ENCODE data around the gene STK32B. TPM values are rescaled to one million over a fixed set of nuclear protein-coding genes. Genes with fewer than 3 reads are reported as not detected.

Gene STK32B
- total RNA-seq, 2 experiments from 2014 or later, result not detected

GRCh38 chr4:5467111-5467510 is 415.8 kb downstream of the STK32B start:
- Mint-ChIP-seq H3K27me3 (no peaks in the 10 kb centered on the region), H3K4me3 (no peak overlapping the region), H3K9me3 (no peaks in the 10 kb centered on the region), H3K4me1 (ENCODE audit: low read depth) (no peaks in the 10 kb centered on the region), H3K36me3 (no peaks in the 10 kb centered on the region), H3K27ac (no peak overlapping the region)
- ChIA-PET POLR2A (no interaction called here), CTCF (no interaction called here)
- intact Hi-C loops (cut with micrococcal nuclease), result no loop called here
- no peak for DNase-seq

- H3K4me1 Mint-ChIP-seq (ENCODE audit: low read depth), result no peaks in the 10 kb centered on the region
- ChIA-PET CTCF (no interaction called here), POLR2A (no interaction called here)
- intact Hi-C loops (cut with micrococcal nuclease), result no loop called here
- no peak for DNase-seq
- H3K36me3 Mint-ChIP-seq, result no peaks in the 10 kb centered on the region
- H3K9me3 Mint-ChIP-seq, result peaks cover 2% of the 10 kb centered on the region
- H3K27me3 Mint-ChIP-seq, result no peaks in the 10 kb centered on the region
- no peak overlapping the region for H3K27ac Mint-ChIP-seq
- no peak overlapping the region for H3K4me3 Mint-ChIP-seq
Measured at GRCh38 chr4:5469151-5469775, 418.0 kb downstream of the STK32B start.

- peaks cover 2% of the 10 kb centered on the region for H3K9me3 Mint-ChIP-seq
Measured at GRCh38 chr4:5469861-5470260, 418.6 kb downstream of the STK32B start.

DNA sequence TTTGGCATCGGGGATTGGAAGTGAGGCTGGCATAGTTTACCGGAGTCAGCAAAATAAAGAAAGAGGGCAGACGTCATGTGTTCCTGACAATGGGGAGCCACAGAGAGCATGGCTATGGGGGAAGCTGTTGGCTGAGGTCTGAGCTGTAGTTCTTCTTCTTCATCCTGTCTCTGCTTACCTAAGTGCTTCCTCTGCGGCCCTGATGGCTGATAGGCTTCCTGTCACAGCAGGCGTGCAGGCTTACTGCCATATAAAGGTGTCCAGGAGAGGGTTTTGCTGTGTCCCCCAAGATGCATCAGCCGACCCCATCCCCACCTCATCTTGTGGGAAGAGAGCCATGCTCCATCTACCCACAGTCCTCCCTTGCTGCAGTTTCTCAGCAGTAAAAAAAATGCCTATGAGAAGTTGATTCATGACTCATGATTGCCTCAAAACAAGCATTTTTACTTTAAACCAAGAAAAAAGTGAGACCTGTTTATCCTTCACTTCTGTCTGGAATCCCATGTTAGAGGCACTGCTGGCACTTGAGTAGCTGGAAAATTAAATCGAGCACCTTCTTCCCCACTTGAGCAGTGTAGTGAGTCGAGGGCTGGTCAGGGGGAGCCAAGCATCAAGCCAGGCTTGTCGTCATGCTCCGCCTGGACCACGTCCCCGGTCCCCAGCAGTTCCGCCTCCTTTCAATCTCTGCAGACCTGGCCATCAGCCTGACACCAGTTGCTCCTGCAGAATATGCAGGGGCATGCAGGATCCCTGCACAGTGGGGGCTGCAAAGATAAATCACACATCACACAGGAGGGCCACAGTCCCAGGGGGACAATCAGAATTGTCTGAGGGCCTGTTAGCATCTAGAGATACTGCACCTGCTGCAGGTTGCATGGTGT is 419.3 kb downstream of the STK32B start:
- Mint-ChIP-seq H3K27ac (no peak overlapping the region), H3K4me1 (ENCODE audit: low read depth) (no peaks in the 10 kb centered on the region), H3K9me3 (peaks cover 2% of the 10 kb centered on the region), H3K4me3 (no peak overlapping the region), H3K36me3 (no peaks in the 10 kb centered on the region), H3K27me3 (no peaks in the 10 kb centered on the region)
- ChIA-PET POLR2A (no interaction called here), CTCF (no interaction called here)
- DNase-seq, result no peak
- intact Hi-C loops (cut with micrococcal nuclease), result no loop called here

More at GRCh38 chr4:5469861-5470260, 418.6 kb downstream of the STK32B start:
- POLR2A ChIA-PET, result no interaction called here
- Mint-ChIP-seq H3K27me3 (no peaks in the 10 kb centered on the region), H3K4me1 (ENCODE audit: low read depth) (no peaks in the 10 kb centered on the region), H3K36me3 (no peaks in the 10 kb centered on the region), H3K4me3 (no peak overlapping the region), H3K27ac (no peak overlapping the region)
- CTCF ChIA-PET, result no interaction called here
- DNase-seq, result no peak
- intact Hi-C loops (cut with micrococcal nuclease), result no loop called here

DNA sequence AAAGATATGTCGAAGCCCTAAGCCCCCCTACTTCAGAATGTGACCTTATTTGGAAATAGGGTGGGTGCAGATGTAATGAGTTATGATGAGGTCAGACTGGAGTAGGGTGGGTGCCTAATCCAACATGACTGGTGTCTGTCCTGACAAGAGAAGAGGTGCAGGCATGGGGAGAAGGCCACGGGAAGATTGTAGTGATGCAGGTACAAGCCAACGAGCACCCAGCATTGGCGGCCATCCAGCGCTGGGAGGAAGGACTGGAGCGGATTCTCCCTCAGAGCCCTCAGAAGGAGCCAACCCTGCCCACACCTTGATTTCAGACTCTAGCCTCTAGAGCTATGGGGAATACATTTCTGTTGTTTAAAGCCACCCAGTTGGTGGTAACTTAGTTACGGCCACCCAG is 419.9 kb downstream of the STK32B start:
- H3K27me3 Mint-ChIP-seq, result no peaks in the 10 kb centered on the region
- no peak overlapping the region for H3K27ac Mint-ChIP-seq
- intact Hi-C loops (cut with micrococcal nuclease), result no loop called here
- no peaks in the 10 kb centered on the region for H3K36me3 Mint-ChIP-seq
- no peak for DNase-seq
- CTCF ChIA-PET, result no interaction called here
- H3K9me3 Mint-ChIP-seq, result peaks cover 2% of the 10 kb centered on the region
- POLR2A ChIA-PET, result no interaction called here
- no peaks in the 10 kb centered on the region for H3K4me1 Mint-ChIP-seq (ENCODE audit: low read depth)
- H3K4me3 Mint-ChIP-seq, result no peak overlapping the region

DNA sequence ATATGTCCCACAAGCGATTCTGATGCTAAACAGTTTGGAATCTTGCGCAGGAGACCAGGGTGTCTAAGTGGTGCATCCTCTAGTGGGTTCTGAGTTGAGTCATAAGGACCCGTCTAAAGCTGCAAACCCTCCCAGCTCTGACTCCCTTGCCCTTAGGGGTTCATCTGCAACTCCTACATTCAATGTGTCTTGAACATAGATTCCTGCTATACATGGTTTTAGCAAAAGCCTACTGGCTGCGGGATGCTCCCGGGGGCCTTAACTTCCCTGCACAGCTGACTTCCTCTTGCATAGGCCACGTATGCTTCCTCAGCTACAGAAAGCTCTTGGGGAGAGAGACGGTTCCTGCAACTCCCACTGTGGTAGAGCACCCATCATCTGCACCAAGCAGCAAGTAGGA is 420.4 kb downstream of the STK32B start:
- CTCF ChIA-PET, result no interaction called here
- no peak overlapping the region for H3K4me3 Mint-ChIP-seq
- POLR2A ChIA-PET, result interaction anchor here (0.5 kb wide), 1 partner anchor 138 kb away, joined by 3 read pairs; no protein-coding TSS in a partner anchor
- peaks cover 2% of the 10 kb centered on the region for H3K9me3 Mint-ChIP-seq
- intact Hi-C loops (cut with micrococcal nuclease), result no loop called here
- no peaks in the 10 kb centered on the region for H3K4me1 Mint-ChIP-seq (ENCODE audit: low read depth)
- H3K36me3 Mint-ChIP-seq, result no peaks in the 10 kb centered on the region
- no peak for DNase-seq
- H3K27me3 Mint-ChIP-seq, result no peaks in the 10 kb centered on the region
- no peak overlapping the region for H3K27ac Mint-ChIP-seq

GRCh38 chr4:5472160-5472591 is 420.9 kb downstream of the STK32B start:
- no peaks in the 10 kb centered on the region for H3K27me3 Mint-ChIP-seq
- H3K9me3 Mint-ChIP-seq, result peaks cover 2% of the 10 kb centered on the region
- ChIA-PET POLR2A (interaction anchor here (0.5 kb wide), 1 partner anchor 137 kb away, joined by 3 read pairs; no protein-coding TSS in a partner anchor), CTCF (no interaction called here)
- H3K4me1 Mint-ChIP-seq (ENCODE audit: low read depth), result no peaks in the 10 kb centered on the region
- intact Hi-C loops (cut with micrococcal nuclease), result no loop called here
- no peaks in the 10 kb centered on the region for H3K36me3 Mint-ChIP-seq
- H3K27ac Mint-ChIP-seq, result no peak overlapping the region
- no peak overlapping the region for H3K4me3 Mint-ChIP-seq
- DNase-seq, result no peak

DNA sequence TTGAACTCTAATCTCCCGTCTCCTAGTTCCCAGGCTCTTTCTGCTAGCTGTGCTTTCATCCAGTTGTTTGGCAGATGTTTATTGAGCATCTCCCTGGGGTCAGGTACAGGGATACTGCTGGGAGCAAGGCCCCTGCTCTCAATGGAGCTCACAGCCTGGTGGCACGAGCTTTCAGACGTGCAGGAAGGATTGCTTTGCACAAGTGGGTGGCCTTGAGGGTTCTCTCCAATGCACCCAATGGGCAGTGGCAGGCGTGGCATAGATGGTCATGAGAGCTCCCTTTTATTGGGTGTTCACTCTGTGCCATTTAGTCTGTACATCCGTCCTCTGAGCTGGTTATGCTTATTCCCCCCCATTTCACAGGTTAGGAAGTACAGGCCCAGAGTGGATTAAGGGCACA is 421.8 kb downstream of the STK32B start:
- H3K4me1 Mint-ChIP-seq (ENCODE audit: low read depth), result no peaks in the 10 kb centered on the region
- H3K9me3 Mint-ChIP-seq, result peaks cover 2% of the 10 kb centered on the region
- ChIA-PET CTCF (no interaction called here), POLR2A (no interaction called here)
- no peak overlapping the region for H3K4me3 Mint-ChIP-seq
- no peak overlapping the region for H3K27ac Mint-ChIP-seq
- DNase-seq, result no peak
- H3K36me3 Mint-ChIP-seq, result no peaks in the 10 kb centered on the region
- intact Hi-C loops (cut with micrococcal nuclease), result no loop called here
- no peaks in the 10 kb centered on the region for H3K27me3 Mint-ChIP-seq

- peaks cover 5% of the 10 kb centered on the region for H3K9me3 Mint-ChIP-seq
- no peaks in the 10 kb centered on the region for H3K27me3 Mint-ChIP-seq
- H3K4me3 Mint-ChIP-seq, result no peak overlapping the region
- no peaks in the 10 kb centered on the region for H3K36me3 Mint-ChIP-seq
- intact Hi-C loops (cut with micrococcal nuclease), result no loop called here
- DNase-seq, result no peak
- no peak overlapping the region for H3K27ac Mint-ChIP-seq
- ChIA-PET CTCF (no interaction called here), POLR2A (no interaction called here)
- H3K4me1 Mint-ChIP-seq (ENCODE audit: low read depth), result no peaks in the 10 kb centered on the region
Measured at GRCh38 chr4:5474756-5475155, 423.5 kb downstream of the STK32B start.

DNA sequence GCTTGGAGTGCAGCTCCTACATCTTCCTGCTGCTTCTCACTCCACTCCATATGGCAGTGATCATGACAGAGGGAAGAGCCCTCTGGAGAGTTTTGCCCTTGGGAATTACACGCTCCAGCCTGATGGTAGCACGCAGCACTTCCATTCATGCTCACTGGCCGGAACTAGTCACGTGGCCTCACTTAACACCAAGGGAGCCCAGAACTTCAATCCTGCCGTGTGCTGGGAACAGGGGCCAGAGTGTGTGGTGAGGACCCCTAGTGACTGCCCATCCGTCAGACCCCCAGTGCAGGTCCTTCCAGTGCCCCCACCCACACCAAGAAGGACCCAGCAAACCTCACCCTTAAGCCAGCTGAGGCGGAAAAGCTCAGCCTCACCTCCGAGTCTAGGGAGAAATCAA is 426.3 kb downstream of the STK32B start:
- DNase-seq, result no peak
- Mint-ChIP-seq H3K4me3 (no peak overlapping the region), H3K27ac (no peak overlapping the region), H3K27me3 (no peaks in the 10 kb centered on the region), H3K9me3 (peaks cover 11% of the 10 kb centered on the region), H3K4me1 (ENCODE audit: low read depth) (no peaks in the 10 kb centered on the region), H3K36me3 (no peaks in the 10 kb centered on the region)
- ChIA-PET POLR2A (no interaction called here), CTCF (no interaction called here)
- intact Hi-C loops (cut with micrococcal nuclease), result no loop called here

- intact Hi-C loops (cut with micrococcal nuclease), result no loop called here
- POLR2A ChIA-PET, result no interaction called here
Measured at GRCh38 chr4:5478169-5478568, 426.9 kb downstream of the STK32B start.

DNA sequence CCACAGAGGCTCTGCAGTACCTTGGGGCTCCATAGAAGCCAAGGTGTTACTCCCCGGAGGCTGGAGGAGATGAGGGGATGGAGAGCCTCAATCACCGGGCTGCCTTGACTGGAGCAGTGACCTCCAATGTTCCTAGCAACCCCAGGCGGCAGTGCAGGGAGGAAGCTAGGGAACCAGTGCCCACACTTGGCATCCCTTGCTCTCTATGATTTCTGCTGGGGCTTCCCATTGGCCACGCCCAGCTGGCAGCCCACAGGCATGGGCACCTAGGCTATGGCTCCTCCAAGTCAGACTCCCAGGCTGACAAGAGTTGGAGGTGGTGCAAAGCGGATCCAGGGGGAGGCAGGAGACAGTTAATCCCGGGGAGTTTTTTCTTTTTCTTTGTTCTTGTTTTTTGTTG is 427.4 kb downstream of the STK32B start:
- ChIA-PET POLR2A (no interaction called here), CTCF (no interaction called here)
- H3K4me1 Mint-ChIP-seq (ENCODE audit: low read depth), result no peaks in the 10 kb centered on the region
- H3K27ac Mint-ChIP-seq, result no peak overlapping the region
- H3K27me3 Mint-ChIP-seq, result no peaks in the 10 kb centered on the region
- intact Hi-C loops (cut with micrococcal nuclease), result no loop called here
- no peak for DNase-seq
- H3K4me3 Mint-ChIP-seq, result no peak overlapping the region
- no peaks in the 10 kb centered on the region for H3K36me3 Mint-ChIP-seq
- H3K9me3 Mint-ChIP-seq, result peaks cover 14% of the 10 kb centered on the region

More at GRCh38 chr4:5478169-5478568, 426.9 kb downstream of the STK32B start:
- H3K9me3 Mint-ChIP-seq, result peaks cover 11% of the 10 kb centered on the region
- H3K4me3 Mint-ChIP-seq, result no peak overlapping the region
- no peak for DNase-seq
- H3K27ac Mint-ChIP-seq, result no peak overlapping the region
- CTCF ChIA-PET, result no interaction called here
- no peaks in the 10 kb centered on the region for H3K4me1 Mint-ChIP-seq (ENCODE audit: low read depth)
- H3K36me3 Mint-ChIP-seq, result no peaks in the 10 kb centered on the region
- no peaks in the 10 kb centered on the region for H3K27me3 Mint-ChIP-seq

DNA sequence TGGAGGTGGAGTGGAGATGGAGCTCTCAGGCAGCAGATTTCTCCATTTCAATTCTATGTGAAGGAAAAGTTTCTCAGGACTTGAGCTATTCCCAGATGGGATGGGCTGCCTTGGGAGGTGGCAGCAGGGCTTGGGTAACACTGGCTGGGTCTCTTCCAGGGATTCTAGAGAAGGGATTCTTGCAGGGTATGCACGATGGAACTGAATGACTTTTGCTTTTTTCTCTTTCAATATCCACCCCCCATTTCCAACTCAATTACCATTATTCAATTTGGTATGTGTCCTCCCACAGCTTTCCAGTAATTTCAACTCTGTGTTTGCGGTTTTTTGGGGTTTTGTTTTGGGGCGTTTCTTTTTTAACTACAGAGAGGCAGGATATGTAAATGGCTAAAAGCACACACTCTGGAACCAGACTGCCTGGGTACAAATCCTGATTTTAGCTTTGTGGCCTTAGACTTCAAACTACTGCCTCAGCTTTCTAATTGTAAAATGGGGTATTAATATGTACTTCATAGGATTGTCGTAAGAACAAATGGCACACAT is 428.3 kb downstream of the STK32B start:
- no peak for DNase-seq
- no peak overlapping the region for H3K4me3 Mint-ChIP-seq
- H3K9me3 Mint-ChIP-seq, result peaks cover 18% of the 10 kb centered on the region
- CTCF ChIA-PET, result interaction anchor here (0.7 kb wide), 1 partner anchor 181 kb away, joined by 3 read pairs; no protein-coding TSS in a partner anchor
- no peak overlapping the region for H3K27ac Mint-ChIP-seq
- no peaks in the 10 kb centered on the region for H3K27me3 Mint-ChIP-seq
- POLR2A ChIA-PET, result no interaction called here
- H3K4me1 Mint-ChIP-seq (ENCODE audit: low read depth), result no peaks in the 10 kb centered on the region
- no peaks in the 10 kb centered on the region for H3K36me3 Mint-ChIP-seq
- intact Hi-C loops (cut with micrococcal nuclease), result no loop called here

Measured in activated CD4-positive, alpha-beta memory T cell treated with anti-CD3 and anti-CD28 coated beads for 36 hours (primary cell).